ENCODE measurements around the gene AFF2. TPM values are rescaled to one million over a fixed set of nuclear protein-coding genes. Genes with fewer than 3 reads are reported as not detected.

The AFF2 gene
- polyA plus RNA-seq, 1 of the 3 experiments (the other 2 are of a cell fraction) = not detected

DNA sequence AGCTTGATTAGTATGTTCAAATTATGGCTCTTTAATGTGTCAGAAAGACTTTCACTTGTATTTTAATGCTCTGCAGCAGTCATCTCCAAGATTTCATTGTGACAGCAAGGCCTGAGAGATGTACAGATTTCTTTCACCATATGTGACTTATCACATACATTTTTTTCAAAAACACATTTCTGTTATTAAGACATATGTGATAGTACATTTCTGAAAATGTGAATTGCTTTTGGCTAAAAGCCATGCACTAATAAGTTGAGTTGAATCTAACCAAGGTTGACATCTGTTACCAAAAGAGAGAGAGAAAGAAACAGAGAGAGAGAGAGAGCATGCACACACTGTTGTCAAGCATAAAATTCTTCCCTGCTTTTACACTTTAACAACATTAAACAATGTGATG lies 409.3 kb downstream of the AFF2 start:
- H3K36me3 ChIP-seq (replicated peaks in 1 of 2; ENCODE audit: control insufficient read depth in 1 of 2, insufficient read depth in 2 of 2, low read length in 1 of 2) = no peaks in the 10 kb centered on the region
- no peaks in the 10 kb centered on the region for H3K9me2 ChIP-seq
- no peak overlapping the region for H3K9ac ChIP-seq
- no peaks in the 10 kb centered on the region for H3K27me3 ChIP-seq (ENCODE audit: insufficient read depth)
- H3F3A ChIP-seq (replicated peaks; ENCODE audit: insufficient read depth) = no peaks in the 10 kb centered on the region
- H2AFZ ChIP-seq (ENCODE audit: low read depth) = no peak overlapping the region
- TF ChIP-seq RCOR1 (IDR thresholded peaks at IDR 0.05; ENCODE audit: low read length) (no peak), RXRA (IDR thresholded peaks at IDR 0.05; ENCODE audit: borderline replicate concordance, low read depth) (no peak), POLR2AphosphoS5 (IDR thresholded peaks at IDR 0.05; ENCODE audit: low read depth, low read length) (no peak), FOXM1 (IDR thresholded peaks at IDR 0.05; ENCODE audit: low read depth) (no peak), CHD2 (IDR thresholded peaks at IDR 0.05; ENCODE audit: low read length, partially characterized antibody) (no peak), YY1 (IDR thresholded peaks at IDR 0.05; ENCODE audit: low read depth) (no peak), GATA2 (CRISPR knock-in tag; IDR thresholded peaks at IDR 0.05) (no peak), NFIC (IDR thresholded peaks at IDR 0.05; ENCODE audit: borderline replicate concordance) (no peak), MEF2A (IDR thresholded peaks at IDR 0.05; ENCODE audit: borderline replicate concordance, low read depth) (no peak)
- TF ChIP-seq, protein P1, sequence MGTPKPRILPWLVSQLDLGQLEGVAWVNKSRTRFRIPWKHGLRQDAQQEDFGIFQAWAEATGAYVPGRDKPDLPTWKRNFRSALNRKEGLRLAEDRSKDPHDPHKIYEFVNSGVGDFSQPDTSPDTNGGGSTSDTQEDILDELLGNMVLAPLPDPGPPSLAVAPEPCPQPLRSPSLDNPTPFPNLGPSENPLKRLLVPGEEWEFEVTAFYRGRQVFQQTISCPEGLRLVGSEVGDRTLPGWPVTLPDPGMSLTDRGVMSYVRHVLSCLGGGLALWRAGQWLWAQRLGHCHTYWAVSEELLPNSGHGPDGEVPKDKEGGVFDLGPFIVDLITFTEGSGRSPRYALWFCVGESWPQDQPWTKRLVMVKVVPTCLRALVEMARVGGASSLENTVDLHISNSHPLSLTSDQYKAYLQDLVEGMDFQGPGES (IDR thresholded peaks at IDR 0.05; ENCODE audit: low read depth, low read length) = no peak
- ChIA-PET POLR2A (no interaction called here), CTCF (no interaction called here)
- H3K4me1 ChIP-seq (ENCODE audit: control insufficient read depth in 1 of 2, insufficient read depth in 2 of 2, low read depth in 1 of 2, low read length in 1 of 2) = no peaks in the 10 kb centered on the region
- H3K27ac ChIP-seq (ENCODE audit: low read depth in 2 of 2, low read length in 1 of 2) = no peak overlapping the region
- H3K79me2 ChIP-seq (ENCODE audit: insufficient read depth) = no peaks in the 10 kb centered on the region
- no peak overlapping the region for H3K4me2 ChIP-seq
- no peaks in the 10 kb centered on the region for H3K9me3 ChIP-seq
- H4K20me1 ChIP-seq (ENCODE audit: insufficient read depth) = no peaks in the 10 kb centered on the region
- no peak overlapping the region for H3K4me3 ChIP-seq (ENCODE audit: low read depth in 2 of 2, low read length in 1 of 2)
- DNase-seq = no peak

DNA sequence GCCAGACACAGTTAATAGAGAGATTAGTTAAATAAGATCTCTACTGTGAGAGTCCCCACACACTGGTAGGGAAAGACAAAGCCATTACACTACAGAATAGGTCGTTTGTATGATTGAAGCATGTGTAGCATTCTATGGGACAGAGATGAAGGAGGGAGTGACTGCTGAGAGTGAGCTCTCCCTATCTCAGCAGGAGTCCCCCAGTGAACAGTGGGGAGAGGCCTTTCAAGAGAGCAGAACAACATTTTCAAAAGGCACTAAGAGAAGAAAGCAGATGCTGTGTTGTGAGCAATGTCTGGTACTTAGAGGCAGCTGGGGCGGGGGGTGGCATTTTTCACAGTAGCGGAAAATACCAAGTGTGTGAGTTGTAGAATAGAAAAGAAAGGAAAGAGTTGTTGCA lies 413.6 kb downstream of the AFF2 start:
- no peak overlapping the region for H3K4me2 ChIP-seq
- no peaks in the 10 kb centered on the region for H3F3A ChIP-seq (replicated peaks; ENCODE audit: insufficient read depth)
- no peak overlapping the region for H3K27ac ChIP-seq (ENCODE audit: low read depth in 2 of 2, low read length in 1 of 2)
- WGBS (ENCODE audit: low lambda C conversion rate) = 3% methylated on average over 3 of the region's 3 CpGs
- no peak overlapping the region for H3K4me3 ChIP-seq (ENCODE audit: low read depth in 2 of 2, low read length in 1 of 2)
- TF ChIP-seq EZH2phosphoT487 (IDR thresholded peaks at IDR 0.05; ENCODE audit: borderline replicate concordance, low read depth) (no peak), REST (IDR thresholded peaks at IDR 0.05; ENCODE audit: low read depth, low read length) (no peak), TEAD4 (IDR thresholded peaks at IDR 0.05; ENCODE audit: borderline replicate concordance, insufficient read depth) (no peak)
- CTCF ChIA-PET = no interaction called here
- H3K36me3 ChIP-seq (replicated peaks in 1 of 2; ENCODE audit: control insufficient read depth in 1 of 2, insufficient read depth in 2 of 2, low read length in 1 of 2) = no peaks in the 10 kb centered on the region
- H3K79me2 ChIP-seq (ENCODE audit: insufficient read depth) = no peaks in the 10 kb centered on the region
- H4K20me1 ChIP-seq (ENCODE audit: insufficient read depth) = no peaks in the 10 kb centered on the region
- no peaks in the 10 kb centered on the region for H3K4me1 ChIP-seq (ENCODE audit: control insufficient read depth in 1 of 2, insufficient read depth in 2 of 2, low read depth in 1 of 2, low read length in 1 of 2)
- DNase-seq = no peak
- H3K9me3 ChIP-seq = no peaks in the 10 kb centered on the region
- POLR2A ChIA-PET = no interaction called here
- no peaks in the 10 kb centered on the region for H3K9me2 ChIP-seq
- H3K9ac ChIP-seq = no peak overlapping the region
- H3K27me3 ChIP-seq (ENCODE audit: insufficient read depth) = no peaks in the 10 kb centered on the region
- no peak overlapping the region for H2AFZ ChIP-seq (ENCODE audit: low read depth)

Data from SK-N-SH (cell line).